Dermis blood vessel endothelial cell (primary cell): Measurements from ENCODE around the gene SMARCA2. TPM values are rescaled to one million over a fixed set of nuclear protein-coding genes. Genes with fewer than 3 reads are reported as not detected.

ENCODE experiments used
- DNase-seq: peaks from one replicate; pipeline ENCODE4 v3.0.0; 2010
- total RNA-seq: library from RNA; depleted of rRNA; stranded (reverse); fragments of >200 nt; gene quantifications from 2 replicates; pipeline ENCODE4 v1.2.3, GENCODE V29; 2014

Gene SMARCA2
- total RNA-seq, 1 donor from 2014 or later, result 108 TPM

GRCh38 chr9:2220036-2220435 lies 204.9 kb downstream of the SMARCA2 start:
- no peak for DNase-seq

- peak; percentile 10 for DNase-seq
Measured at GRCh38 chr9:2227144-2227867, 212.2 kb downstream of the SMARCA2 start.

GRCh38 chr9:2228132-2228531 lies 213.0 kb downstream of the SMARCA2 start:
- peak; percentile 26 for DNase-seq

- no peak for DNase-seq
Measured at GRCh38 chr9:2228641-2229040, 213.5 kb downstream of the SMARCA2 start.

- peak; percentile 24 for DNase-seq
Measured at GRCh38 chr9:2229109-2229721, 214.1 kb downstream of the SMARCA2 start.

GRCh38 chr9:2230362-2230761 lies 215.2 kb downstream of the SMARCA2 start:
- no peak for DNase-seq

GRCh38 chr9:2231101-2231500 lies 216.0 kb downstream of the SMARCA2 start:
- no peak for DNase-seq

- no peak for DNase-seq
Measured at GRCh38 chr9:2231829-2232228, 216.7 kb downstream of the SMARCA2 start.

- DNase-seq, result no peak
Measured at GRCh38 chr9:2233274-2233673, 218.1 kb downstream of the SMARCA2 start.

GRCh38 chr9:2234371-2234893 lies 219.3 kb downstream of the SMARCA2 start:
- no peak for DNase-seq

DNA sequence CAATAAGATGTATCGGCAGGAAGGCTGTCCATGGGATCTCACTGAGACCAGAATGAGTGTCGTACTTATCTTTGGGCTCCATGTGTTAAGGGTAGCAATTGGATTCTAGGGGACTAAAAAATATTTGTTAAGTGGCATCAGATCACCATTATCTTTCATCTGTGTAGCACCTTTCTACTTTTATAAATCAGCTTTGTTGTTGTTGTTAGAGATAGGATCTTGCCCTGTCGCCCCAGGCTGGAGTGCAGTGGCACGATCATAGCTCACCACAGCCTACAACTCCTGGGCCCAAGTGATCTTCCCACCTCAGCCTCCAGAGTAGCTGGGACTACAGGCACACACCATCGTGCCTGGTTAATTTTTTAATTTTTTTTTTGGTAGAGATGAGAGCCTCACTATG lies 220.5 kb downstream of the SMARCA2 start:
- DNase-seq, result no peak

DNA sequence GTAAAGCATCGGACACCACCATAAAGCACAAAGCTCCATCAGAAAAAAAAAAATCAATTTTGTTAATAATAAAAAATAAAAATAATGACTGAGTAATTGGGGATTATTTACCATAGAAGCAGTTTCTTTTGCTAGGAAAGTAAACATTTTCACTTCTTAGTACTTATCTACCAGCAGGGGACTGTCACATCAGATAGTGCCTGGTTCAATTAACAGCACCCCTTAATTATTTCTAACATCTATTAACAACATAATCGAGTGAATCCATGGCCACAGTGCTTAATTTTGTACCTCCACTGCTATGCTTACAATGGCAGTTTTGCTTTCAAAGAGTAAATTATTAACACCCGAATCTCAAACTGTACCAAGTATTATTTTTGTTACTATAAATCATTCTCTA lies 221.7 kb downstream of the SMARCA2 start:
- no peak for DNase-seq

DNA sequence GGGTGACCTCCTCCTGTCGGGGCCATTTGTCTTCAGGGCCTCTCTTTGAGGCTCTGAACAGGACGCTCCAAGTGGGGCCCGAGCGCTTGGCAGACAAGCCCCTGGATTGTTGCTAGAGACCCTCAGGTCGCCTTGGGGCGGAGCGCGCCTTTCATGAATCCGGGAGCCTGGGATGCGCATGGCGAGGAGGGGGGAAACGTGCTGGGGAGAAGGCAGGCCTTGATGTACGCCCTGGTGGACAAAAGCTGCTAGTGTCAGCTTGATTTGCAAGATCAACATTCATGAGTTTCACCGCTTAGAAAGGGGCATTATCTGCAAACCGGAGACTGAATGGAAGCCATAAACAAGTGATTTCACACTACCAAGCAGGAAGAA lies 226.3 kb downstream of the SMARCA2 start:
- DNase-seq, result peak; percentile 93

DNA sequence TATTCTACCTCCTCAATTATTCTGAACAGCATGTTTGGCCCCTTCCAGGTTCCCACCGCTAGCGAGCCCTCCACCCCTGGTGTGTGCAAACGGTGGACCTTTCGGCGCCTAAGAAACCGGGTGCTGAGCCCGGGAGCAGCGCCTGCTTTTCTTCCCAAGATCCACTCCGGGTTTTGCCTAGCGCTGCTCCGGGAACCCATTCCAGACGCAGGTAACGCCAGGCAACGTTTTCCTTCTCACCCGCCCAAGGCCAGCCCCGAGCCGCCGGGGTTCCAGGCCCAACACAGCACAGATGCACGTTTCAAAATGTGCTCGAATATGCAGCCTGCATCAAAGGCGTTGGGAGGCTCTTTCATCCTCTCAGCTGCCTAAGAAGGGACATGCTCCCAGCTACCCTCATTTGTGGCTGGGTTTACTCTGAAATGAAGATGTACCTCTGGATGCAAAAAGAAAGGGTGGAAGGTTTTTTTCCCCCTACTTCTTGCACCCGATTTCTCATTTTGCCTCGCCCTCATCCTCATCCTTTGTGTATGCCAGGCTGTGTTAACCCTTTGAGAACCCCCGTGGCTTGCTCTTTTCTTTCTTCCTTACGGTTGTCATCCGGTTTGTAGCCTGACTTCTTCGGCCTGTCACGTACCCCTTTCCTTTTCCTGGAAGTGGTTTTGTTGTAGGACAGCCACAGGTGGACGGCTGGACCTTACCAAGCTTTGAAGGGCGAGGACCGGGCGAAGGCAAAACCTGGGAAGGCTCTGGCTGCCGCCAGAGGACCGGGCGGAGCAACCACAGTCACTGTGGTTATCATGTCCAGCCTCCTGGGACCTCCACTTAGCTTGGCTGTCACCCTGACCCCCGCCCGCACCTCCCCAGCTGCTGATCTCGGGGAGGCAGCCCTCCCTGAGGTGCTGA lies 226.9 kb downstream of the SMARCA2 start:
- peak; percentile 94 for DNase-seq

DNA sequence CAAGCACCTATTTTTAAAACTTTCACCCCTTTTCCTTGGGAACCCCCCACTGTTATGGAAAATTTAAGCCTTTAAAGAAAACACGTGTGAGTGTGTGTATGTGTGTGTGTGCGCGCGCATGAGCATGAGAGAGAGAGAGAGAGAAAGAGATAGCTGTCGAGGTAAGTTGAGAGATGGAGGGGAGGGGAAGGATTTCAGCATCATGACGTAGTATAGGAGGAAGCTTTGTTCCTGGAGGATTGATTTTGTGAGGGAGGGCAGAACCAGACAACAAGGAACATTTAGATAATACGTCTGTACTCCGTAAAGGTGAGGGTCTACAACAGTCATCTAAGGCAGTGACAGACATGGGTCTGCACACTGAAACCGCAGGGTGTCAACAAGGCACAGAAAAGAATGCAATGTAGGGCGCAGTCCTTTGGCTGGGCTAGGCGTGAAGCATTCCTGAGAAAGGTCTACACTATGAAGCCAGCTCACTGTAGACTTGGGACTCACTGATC lies 227.7 kb downstream of the SMARCA2 start:
- DNase-seq, result peak; percentile 4
